ENCODE results near the gene ZNF268.
"Not testable (repeated sequence)": the region's sequence is repeated elsewhere in the genome, so short reads cannot be mapped to it uniquely, and the experiment has no call there.

Gene ZNF268

DNA sequence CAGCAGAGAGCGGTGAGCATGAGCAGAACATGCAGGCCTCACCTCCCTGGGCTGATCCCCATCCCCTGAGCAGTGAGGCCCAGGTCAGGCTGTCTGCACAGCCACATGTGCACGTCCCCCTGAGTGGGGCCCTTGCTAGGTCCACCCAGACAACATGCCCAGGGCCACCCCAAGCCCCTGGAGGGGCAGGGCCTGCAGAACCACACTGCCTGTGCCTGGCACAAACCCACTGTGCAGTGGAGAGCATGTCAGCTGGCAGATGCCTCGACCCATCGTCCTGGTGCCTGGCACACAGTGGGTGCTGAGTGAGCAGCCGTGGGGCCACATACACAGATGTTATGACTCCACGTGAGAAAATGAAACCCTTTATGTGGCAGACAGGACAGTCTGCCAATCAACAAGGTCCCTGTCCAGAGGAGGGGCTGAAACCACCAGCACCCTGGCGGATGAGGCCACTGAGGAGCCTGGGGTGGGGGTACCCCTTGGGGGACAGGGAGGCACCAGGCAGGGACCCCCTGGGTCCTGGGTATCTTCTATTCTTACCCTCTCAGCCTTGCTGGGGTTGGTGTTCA lies 46.1 kb downstream of the ZNF268 start:
- DNase-seq (ENCODE audit: low read depth in 2 of 2), result no peak

DNA sequence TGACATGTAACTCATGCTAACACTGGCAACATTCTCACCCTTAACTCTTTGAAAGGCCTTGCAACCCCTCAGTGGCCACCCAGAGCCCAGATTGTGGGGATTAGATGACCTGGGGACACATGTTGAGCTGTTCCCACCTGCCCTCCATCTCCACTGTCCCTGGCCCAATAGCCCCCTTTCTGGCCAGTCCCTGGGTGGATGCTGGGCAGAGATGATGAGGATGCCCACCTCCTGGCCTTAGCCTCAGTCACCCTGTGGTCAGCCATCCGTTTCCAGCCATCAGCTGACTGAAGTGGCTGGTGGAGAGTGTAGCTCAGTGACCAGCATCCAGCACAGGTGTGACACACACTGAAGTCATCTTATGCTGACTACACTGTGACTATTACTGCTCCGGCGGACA lies 49.7 kb downstream of the ZNF268 start:
- no peak for DNase-seq (ENCODE audit: low read depth in 2 of 2)

DNA sequence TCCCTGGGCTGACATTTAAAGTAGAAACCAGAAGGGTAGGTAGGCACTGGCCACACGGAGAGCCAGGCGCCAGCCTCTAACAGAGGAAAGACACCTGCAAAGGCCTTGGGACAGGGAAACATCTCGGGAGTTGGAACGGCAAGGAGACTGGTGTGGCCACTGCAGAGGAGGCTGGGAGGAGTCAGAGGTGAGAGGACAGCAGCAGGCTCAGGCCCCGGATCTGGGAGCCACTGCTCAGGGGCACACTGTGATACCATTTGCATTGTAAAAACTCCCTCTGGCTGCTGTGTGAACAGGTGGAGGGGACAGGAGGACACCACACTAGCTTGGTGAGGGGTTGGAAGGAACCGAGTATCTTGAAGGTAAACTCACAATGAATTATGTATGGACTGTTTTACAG lies 51.7 kb downstream of the ZNF268 start:
- DNase-seq (ENCODE audit: low read depth in 2 of 2), result no peak

DNA sequence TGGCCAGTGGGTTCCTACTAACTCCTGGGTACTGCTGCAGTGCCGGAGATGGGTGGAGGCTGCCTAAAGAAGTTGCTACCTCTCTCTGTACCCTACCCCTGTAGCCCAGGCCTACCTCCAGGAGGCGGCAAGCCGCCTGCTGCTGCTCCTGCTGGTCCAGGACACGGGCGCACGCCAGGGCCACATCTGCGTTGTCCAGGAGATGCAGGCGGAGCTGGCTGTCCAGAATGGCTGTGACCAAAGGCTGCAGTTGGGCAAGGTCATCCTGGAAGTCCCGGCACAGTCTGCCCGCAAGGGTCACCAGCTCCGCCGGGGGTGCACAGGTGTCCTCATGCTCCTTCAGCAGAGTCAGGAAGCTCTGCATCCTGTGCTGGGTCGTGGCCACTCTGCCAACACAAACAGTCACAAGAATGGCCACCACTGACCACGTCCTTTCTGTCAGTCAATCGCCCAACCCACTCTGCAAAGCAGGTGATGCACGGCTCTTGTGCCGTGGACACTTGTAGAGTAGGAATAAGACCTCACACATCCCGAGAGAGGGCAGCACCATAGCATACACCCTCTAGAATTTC lies 52.8 kb downstream of the ZNF268 start:
- no peak for DNase-seq (ENCODE audit: low read depth in 2 of 2)

DNA sequence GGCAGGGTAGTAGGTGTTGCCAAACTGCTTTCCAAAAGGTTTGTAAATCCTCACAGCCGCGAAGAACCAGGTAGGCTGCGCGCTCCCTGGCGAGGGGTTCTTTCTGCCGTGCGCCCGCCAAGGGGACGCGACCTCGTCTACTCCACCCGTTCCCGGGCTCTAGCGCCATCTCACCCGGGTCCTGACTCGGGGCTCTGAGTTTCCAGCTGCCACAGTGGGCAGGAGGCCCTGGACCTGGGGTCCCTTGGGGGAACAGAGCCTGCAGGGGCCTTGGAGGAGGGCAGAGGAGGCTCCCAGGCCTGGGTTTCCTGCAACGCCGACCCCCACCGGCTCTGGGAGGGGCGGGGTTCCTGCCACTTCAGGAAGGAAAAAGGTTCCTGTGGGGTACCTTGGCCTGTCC lies 53.7 kb downstream of the ZNF268 start:
- DNase-seq (ENCODE audit: low read depth in 2 of 2), result no peak

DNA sequence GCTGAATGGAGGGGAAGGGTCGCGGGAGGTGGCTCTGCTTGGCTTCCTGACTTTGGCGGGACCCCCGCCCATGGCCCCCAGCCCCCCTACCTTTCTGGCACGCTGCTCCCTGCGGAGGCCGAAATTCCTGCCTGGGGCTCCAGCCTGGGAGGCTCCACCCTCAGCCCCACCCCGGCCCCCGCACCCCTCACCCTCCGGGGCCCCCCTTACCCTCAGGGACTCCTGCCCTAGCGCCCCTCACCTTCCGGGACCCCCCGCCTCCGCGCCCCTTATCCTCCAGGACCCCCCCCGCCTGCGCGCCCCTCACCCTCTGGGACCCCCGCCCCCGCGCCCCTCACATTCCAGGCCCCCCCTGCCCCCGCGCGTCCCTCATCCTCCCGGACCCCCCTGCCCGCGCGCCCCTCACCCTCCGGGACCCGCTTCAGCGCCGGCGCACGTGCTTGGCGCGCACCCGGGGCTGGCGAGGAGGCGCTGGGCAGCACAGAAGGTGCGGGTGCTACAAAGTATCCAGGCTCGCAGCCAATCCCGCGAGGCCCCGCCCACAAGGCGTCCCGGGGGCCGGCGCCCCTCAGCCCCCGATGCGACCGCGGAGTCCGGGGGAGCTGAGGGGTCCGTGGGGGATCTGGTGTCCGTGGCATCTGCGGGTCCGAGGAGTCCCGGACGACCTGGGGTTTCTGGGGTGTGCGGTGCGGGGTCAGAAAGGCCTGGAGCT lies 54.3 kb downstream of the ZNF268 start, which contains the start of gene ANHX:
ANHX (minus strand) TSS at position 477 of the 712 bp plus-strand sequence. CDS start 1,521 bp downstream, outside the sequence.
- DNase-seq (ENCODE audit: low read depth in 2 of 2), result no peak

DNA sequence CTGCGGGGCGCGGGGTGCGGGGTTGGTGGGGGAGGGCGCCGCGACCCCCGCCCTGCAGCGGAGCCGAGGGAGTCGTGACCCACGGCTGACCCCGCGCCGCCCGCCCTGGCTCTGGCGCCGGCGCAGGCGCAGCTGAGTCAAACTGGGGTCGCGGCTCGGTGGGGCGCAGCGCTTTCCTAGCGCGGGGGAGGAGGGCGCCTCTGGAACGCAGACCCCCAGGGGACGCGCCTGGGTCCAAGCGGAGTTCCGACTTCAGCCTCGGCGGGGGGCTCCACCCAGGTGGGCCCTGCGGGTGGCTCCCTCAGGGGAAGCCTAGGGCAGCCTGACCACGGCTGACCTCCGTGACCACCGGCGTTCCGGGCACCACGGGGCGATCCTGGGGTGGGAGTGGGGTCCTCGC lies 54.8 kb downstream of the ZNF268 start:
- DNase-seq (ENCODE audit: low read depth in 2 of 2), result no peak

DNA sequence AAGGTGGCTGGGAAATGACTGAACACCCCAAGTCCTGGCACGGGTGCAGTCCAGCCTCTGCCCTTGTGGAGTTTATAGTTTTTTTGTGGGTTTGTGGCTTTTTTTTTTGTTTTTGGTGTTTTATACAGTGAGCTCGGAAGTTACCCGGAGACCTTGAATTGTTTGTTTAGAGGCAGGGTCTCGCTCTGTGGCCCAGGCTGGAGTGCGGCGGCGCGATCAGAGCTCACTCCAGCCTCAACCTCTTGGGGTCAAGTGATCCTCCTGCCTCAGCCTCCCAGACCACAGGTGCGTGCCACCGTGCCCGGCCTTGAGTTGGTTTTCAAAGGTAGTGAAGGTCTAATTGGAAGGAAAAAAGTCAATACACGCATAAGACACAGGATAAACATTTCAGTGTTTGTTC lies 55.3 kb downstream of the ZNF268 start:
- no peak for DNase-seq (ENCODE audit: low read depth in 2 of 2)

DNA sequence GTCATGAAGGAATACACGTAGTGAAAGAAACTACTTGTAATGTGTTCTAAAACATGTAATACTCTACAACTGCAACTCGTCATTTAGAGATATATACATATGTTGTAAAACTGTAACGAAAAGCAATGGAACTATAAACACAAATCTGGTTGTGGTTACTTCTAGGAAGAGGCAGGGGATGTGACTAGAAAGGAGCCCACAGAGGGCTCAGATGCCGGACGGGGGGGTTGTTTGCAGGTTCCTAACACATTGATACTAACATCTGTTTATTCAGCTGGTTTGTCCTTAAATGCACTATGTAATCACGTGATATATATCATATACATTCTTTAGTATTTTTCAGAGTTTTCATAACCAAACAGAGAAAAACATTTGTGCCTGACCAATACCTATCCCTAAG lies 70.4 kb downstream of the ZNF268 start:
- DNase-seq (ENCODE audit: low read depth in 2 of 2), result no peak

DNA sequence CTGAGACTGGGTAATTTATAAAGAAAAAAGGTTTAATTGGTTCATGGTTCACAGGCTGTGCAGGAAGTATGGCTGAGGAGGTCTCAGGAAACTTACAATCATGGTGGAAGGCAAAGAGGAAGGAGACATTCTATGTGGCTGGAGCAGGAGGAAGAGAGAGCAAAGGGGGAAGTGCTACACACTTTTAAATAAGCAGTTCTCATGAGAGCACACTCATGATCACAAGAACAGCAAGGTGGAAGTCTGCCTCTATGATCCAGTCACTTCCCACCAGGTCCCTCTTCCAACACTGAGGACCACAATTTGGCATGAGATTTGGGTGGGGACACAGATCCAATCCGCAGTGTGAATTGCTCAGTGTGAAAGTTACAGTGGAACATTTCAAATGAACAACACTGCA lies 74.5 kb downstream of the ZNF268 start:
- DNase-seq (ENCODE audit: low read depth in 2 of 2), result not testable (repeated sequence)

DNA sequence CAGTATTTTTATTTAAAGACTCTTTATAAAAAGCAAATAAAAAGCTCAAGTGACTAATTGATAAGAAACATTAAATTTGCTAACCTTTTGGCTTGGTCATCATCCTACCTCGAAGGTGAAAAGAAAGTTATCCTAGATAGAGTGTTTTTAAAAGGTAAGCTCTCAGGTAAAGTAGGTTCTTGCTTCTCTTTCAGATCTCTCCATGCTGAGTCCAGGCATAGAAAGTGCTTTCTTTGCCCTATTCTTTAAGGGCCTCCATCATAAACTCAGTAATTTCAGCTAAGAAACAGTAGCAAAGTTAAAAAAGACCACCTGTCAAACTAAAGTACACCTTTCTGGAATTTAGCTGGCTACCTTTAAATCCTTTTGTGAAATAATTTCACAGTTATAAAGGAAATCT lies 75.0 kb downstream of the ZNF268 start:
- DNase-seq (ENCODE audit: low read depth in 2 of 2), result no peak

DNA sequence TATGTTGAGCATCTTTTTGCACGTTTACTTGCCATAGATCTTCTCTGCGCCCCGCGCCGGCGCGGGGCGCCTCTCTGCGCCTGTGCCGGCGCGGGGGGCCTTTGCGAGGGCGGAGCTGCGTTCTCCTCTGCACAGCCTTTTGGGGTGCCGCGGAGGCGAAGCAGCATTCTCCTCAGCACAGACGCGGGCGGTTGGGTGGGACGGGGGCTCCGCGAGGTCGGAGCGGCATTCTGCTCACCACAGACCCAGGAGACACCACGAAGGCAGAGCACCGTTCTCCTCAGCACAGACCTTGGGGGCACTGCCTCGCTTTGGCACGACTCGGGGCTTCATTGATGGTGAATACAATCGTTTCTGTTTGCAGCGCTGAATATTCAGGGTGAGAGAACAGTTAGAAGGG lies 82.9 kb downstream of the ZNF268 start:
- DNase-seq (ENCODE audit: low read depth in 2 of 2), result no peak
